ENCODE data around the gene PLIN5.
A peak's percentile ranks its signal among the peaks of the same experiment; 100 is the strongest.

PLIN5 gene

DNA sequence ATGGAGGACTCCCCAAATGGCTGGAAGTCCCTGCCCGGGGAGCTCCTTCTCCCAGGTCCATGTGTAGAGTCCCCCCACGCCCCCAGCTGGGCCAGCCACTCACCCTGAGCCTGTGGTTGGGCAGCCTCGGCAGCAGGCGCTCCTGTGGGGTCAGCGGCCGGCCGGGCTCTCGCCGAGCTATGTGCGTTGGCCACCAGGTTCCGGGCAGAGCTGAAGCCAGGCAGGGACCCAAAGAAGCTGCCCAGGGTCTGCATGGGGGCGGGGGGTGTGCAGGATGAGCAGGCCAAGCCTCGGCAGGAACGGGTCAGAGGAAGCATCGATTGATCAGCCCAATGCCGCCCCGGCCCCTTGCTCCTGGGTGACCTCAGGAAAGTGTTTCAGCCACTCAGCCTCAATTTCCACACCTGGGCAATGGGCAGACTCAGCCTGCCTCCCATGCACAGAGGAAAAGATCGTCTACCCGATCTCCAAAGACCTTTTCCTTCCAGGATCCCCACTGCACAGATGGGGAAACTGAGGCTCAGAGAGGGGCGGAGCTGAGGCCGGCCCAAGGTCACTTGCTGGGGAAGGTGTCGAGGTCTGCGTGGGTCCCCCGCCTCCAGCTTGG lies 17.5 kb downstream of the PLIN5 start:
- Mint-ChIP-seq H3K4me1 (no peaks in the 10 kb centered on the region), H3K36me3 (no peaks in the 10 kb centered on the region), H3K9me3 (no peaks in the 10 kb centered on the region), H3K27ac (no peak overlapping the region), H3K4me3 (no peak overlapping the region), H3K27me3 (peaks cover 23% of the 10 kb centered on the region)
- no peak for DNase-seq
- CTCF ChIA-PET: no interaction called here

GRCh38 chr19:4516939-4517300 lies 18.1 kb downstream of the PLIN5 start:
- no peak for DNase-seq
- CTCF ChIA-PET: no interaction called here
- Mint-ChIP-seq H3K27ac (no peak overlapping the region), H3K36me3 (no peaks in the 10 kb centered on the region), H3K4me3 (no peak overlapping the region), H3K27me3 (peaks cover 23% of the 10 kb centered on the region), H3K9me3 (no peaks in the 10 kb centered on the region), H3K4me1 (no peaks in the 10 kb centered on the region)

DNA sequence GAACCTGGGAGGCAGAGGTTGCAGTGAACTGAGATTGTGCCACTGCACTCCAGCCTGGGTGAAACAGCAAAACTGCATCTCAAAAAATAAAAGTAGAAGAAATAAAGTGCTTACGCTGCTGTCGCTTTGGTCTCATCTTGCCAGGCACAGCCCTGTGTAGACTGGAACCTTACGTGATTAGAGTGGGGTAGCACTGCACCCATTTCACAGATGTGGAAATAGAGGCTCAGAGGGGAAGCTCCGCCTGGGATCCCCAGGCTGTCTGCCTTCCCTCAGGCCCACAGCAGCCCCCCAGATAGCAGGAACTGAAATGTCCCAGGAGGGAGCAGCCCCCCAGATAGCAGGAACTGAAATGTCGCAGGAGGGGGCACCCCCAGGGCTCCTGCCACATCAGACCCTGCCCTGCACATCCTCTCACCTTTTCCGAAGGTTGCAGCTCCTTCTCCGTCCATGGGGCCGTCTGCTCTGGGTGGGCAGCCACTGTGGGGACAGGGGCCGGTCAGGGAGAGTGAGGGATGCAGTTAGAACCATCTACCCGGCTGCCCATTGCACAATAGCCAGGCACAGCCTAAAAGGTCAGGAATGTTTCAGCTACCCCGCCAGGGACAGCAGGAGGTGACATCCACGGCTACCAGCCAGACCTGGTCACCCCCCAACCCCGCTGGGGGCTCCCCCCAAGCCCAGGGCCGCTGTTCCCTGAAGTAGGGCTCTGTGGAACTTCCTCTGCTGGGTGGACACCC lies 18.7 kb downstream of the PLIN5 start:
- Mint-ChIP-seq H3K9me3 (no peaks in the 10 kb centered on the region), H3K27ac (no peak overlapping the region)

DNA sequence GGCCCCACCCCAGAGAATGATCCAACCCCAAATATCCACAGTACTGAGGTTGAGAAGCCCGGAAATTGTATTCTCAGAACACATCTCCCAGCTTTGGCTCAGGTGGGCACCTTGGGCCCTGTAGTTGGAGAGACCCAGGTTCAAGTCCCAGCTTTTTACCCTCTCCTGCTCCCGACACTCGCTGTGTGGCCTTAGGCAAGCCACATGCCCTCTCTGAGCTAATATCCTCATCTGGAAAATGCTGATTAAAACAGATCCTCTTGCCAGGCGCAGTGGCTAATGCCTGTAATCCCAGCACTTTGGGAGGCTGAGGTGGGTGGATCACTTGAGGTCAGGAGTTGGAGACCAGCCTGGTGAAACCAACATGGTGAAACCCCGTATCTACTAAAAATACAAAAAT lies 19.3 kb downstream of the PLIN5 start:
- no peak overlapping the region for H3K27ac Mint-ChIP-seq
- H3K4me1 Mint-ChIP-seq: no peaks in the 10 kb centered on the region
- no peaks in the 10 kb centered on the region for H3K9me3 Mint-ChIP-seq
- no peak for DNase-seq
- no peaks in the 10 kb centered on the region for H3K36me3 Mint-ChIP-seq
- CTCF ChIA-PET: interaction anchor here (1.1 kb wide), 1 partner anchor 9 kb away, joined by 4 read pairs; no protein-coding TSS in a partner anchor
- peaks cover 15% of the 10 kb centered on the region for H3K27me3 Mint-ChIP-seq
- no peak overlapping the region for H3K4me3 Mint-ChIP-seq

More for the DNA sequence above, 18.7 kb downstream of the PLIN5 start:
- no peaks in the 10 kb centered on the region for H3K36me3 Mint-ChIP-seq
- no peak overlapping the region for H3K4me3 Mint-ChIP-seq
- CTCF ChIA-PET: no interaction called here
- no peak for DNase-seq
- H3K4me1 Mint-ChIP-seq: no peaks in the 10 kb centered on the region
- H3K27me3 Mint-ChIP-seq: peaks cover 20% of the 10 kb centered on the region

DNA sequence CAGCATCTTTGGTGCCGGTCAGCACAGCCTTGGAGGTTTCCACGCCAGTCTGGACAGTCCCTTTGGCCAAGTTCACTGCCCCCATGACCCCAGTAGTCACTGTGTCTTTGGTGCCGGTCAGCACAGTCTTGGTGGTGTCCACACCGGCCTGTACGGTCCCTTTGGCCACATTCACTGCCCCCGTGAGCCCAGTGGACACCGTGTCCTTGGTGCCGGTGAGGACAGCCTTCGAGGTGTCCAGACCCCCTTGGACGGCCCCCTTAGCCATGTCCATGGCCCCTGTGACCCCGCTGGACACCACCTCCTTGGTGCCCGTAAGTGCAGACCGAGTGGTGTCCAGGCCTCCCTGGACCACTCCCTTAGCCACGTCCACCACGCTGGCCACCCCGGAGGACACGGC lies 21.8 kb downstream of the PLIN5 start:
- H3K27ac Mint-ChIP-seq: no peak overlapping the region
- no peaks in the 10 kb centered on the region for H3K9me3 Mint-ChIP-seq
- DNase-seq: no peak
- no peak overlapping the region for H3K4me3 Mint-ChIP-seq
- CTCF ChIA-PET: no interaction called here
- H3K36me3 Mint-ChIP-seq: no peaks in the 10 kb centered on the region
- H3K4me1 Mint-ChIP-seq: no peaks in the 10 kb centered on the region
- peaks cover 5% of the 10 kb centered on the region for H3K27me3 Mint-ChIP-seq

- no peak for DNase-seq
- Mint-ChIP-seq H3K36me3 (no peaks in the 10 kb centered on the region), H3K4me3 (no peak overlapping the region), H3K27ac (no peak overlapping the region), H3K4me1 (no peaks in the 10 kb centered on the region), H3K27me3 (no peaks in the 10 kb centered on the region), H3K9me3 (no peaks in the 10 kb centered on the region)
- CTCF ChIA-PET: no interaction called here
Measured at GRCh38 chr19:4512070-4512469, 23.0 kb downstream of the PLIN5 start.

- Mint-ChIP-seq H3K36me3 (no peaks in the 10 kb centered on the region), H3K9me3 (no peaks in the 10 kb centered on the region), H3K4me1 (peaks cover 4% of the 10 kb centered on the region), H3K4me3 (no peak overlapping the region), H3K27me3 (no peaks in the 10 kb centered on the region), H3K27ac (no peak overlapping the region)
- no peak for DNase-seq
- CTCF ChIA-PET: no interaction called here
Measured at GRCh38 chr19:4511300-4512054, 23.5 kb downstream of the PLIN5 start.

DNA sequence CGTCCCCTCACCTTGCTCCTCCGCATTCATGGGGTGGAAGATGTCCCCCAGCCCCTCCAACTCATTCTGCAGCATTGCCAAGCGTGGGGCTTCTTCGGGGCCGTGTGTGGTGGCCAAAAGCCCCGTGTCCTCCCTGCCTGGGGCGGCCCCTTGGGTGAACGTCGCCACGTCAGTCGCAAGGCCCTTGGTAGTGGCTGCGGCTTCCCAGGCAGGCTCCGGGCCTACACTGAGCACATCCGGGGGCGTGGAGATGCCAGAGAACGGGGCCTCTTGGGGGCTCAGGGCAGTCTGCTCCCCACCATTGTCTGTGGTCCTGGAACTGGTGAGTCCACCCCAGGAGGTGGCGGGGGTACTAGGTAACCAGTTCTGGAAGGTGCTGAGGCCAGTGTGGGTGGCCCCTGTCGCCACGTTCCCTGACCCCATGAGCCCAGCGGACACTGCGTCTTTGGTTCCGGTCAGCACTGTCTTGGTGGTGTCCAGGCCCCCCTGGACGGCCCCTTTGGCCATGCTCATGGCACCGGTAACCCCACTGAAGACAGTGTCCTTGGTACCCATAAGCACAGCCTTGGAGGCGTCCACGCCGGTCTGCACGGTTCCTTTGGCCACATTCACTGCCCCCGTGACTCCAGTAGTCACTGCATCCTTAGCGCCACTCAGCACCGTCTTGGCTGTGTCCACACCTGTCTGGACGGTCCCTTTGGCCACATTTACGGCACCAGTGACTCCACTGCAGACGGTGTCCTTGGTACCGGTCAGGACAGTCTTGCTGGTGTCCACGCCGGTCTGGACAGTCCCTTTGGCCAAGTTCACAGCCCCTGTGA lies 24.4 kb downstream of the PLIN5 start:
- H3K36me3 Mint-ChIP-seq: peaks cover 2% of the 10 kb centered on the region
- peaks cover 8% of the 10 kb centered on the region for H3K4me1 Mint-ChIP-seq
- H3K27me3 Mint-ChIP-seq: no peaks in the 10 kb centered on the region
- H3K9me3 Mint-ChIP-seq: no peaks in the 10 kb centered on the region
- H3K27ac Mint-ChIP-seq: no peak overlapping the region
- CTCF ChIA-PET: interaction anchor here (3.0 kb wide), 1 partner anchor 14 kb away, joined by 11 read pairs; no protein-coding TSS in a partner anchor
- no peak overlapping the region for H3K4me3 Mint-ChIP-seq
- DNase-seq: no peak

- DNase-seq: no peak
- CTCF ChIA-PET: interaction anchor here (0.6 to 3.0 kb wide), 3 partner anchors 13 to 257 kb away, joined by 3 to 11 read pairs (median 7); no protein-coding TSS in a partner anchor
- H3K9me3 Mint-ChIP-seq: no peaks in the 10 kb centered on the region
- H3K36me3 Mint-ChIP-seq: peaks cover 2% of the 10 kb centered on the region
- no peak overlapping the region for H3K4me3 Mint-ChIP-seq
- H3K27ac Mint-ChIP-seq: no peak overlapping the region
- H3K27me3 Mint-ChIP-seq: no peaks in the 10 kb centered on the region
- H3K4me1 Mint-ChIP-seq: peaks cover 8% of the 10 kb centered on the region
Measured at GRCh38 chr19:4508698-4509097, 26.3 kb downstream of the PLIN5 start.

- CTCF ChIA-PET: interaction anchor here (3.0 kb wide), 1 partner anchor 17 kb away, joined by 11 read pairs; no protein-coding TSS in a partner anchor
- peaks cover 2% of the 10 kb centered on the region for H3K36me3 Mint-ChIP-seq
- H3K27me3 Mint-ChIP-seq: no peaks in the 10 kb centered on the region
- no peak overlapping the region for H3K27ac Mint-ChIP-seq
- no peak overlapping the region for H3K4me3 Mint-ChIP-seq
- DNase-seq: no peak
- peaks cover 8% of the 10 kb centered on the region for H3K4me1 Mint-ChIP-seq
- no peaks in the 10 kb centered on the region for H3K9me3 Mint-ChIP-seq
Measured at GRCh38 chr19:4507804-4508203, 27.2 kb downstream of the PLIN5 start.

GRCh38 chr19:4507150-4507452 lies 27.9 kb downstream of the PLIN5 start:
- no peak for DNase-seq
- no peaks in the 10 kb centered on the region for H3K27me3 Mint-ChIP-seq
- H3K36me3 Mint-ChIP-seq: peaks cover 2% of the 10 kb centered on the region
- H3K4me1 Mint-ChIP-seq: peaks cover 8% of the 10 kb centered on the region
- H3K4me3 Mint-ChIP-seq: no peak overlapping the region
- CTCF ChIA-PET: interaction anchor here (1.3 kb wide), 1 partner anchor 17 kb away, joined by 3 read pairs; no protein-coding TSS in a partner anchor
- H3K27ac Mint-ChIP-seq: no peak overlapping the region
- no peaks in the 10 kb centered on the region for H3K9me3 Mint-ChIP-seq

DNA sequence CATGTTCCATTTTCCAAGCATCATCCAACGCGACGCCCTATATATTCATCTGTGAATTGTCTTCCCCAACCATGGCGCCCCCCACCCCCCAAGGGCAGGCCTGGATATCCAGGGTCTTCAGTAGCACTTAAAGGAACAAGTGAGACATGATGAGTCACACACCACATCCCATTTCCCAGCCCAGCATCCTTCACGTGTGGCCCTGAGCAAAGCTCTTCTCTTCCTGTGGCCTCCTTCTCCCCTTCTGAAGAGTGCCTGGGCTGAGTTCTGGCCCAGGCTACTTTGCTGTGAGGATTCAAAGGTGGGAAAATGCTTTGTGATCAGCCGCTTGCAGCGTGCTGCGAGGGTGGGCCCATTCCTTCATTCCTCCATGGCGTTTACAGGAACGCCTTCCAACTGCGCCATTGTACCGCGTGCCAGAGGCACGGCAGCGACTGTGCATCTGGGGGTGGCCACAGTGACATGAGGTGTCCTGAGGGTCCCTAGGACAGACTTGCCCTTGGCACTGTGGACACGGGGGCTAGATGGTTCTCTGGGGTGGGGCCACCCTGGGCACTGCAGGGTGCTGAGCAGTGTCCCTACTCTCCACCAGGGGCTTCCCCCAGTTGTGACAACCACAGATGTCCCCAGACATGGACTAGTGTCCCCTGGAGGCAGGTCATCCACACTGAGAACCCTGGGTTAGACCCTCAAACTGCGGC lies 28.4 kb downstream of the PLIN5 start:
- CTCF ChIA-PET: interaction anchor here (1.3 kb wide), 1 partner anchor 17 kb away, joined by 3 read pairs; no protein-coding TSS in a partner anchor
- no peak overlapping the region for H3K4me3 Mint-ChIP-seq
- H3K27ac Mint-ChIP-seq: peak overlapping the region; percentile 15
- H3K9me3 Mint-ChIP-seq: no peaks in the 10 kb centered on the region
- peaks cover 2% of the 10 kb centered on the region for H3K36me3 Mint-ChIP-seq
- no peak for DNase-seq
- peaks cover 8% of the 10 kb centered on the region for H3K4me1 Mint-ChIP-seq
- no peaks in the 10 kb centered on the region for H3K27me3 Mint-ChIP-seq

- Mint-ChIP-seq H3K27me3 (no peaks in the 10 kb centered on the region), H3K27ac (peak overlapping the region; percentile 15), H3K4me1 (peaks cover 8% of the 10 kb centered on the region), H3K4me3 (no peak overlapping the region), H3K36me3 (peaks cover 2% of the 10 kb centered on the region), H3K9me3 (no peaks in the 10 kb centered on the region)
- DNase-seq: no peak
- CTCF ChIA-PET: interaction anchor here (1.3 kb wide), 1 partner anchor 18 kb away, joined by 3 read pairs; no protein-coding TSS in a partner anchor
Measured at GRCh38 chr19:4505570-4506448, 29.2 kb downstream of the PLIN5 start.
